SW 1271 (cell line): ENCODE data around the gene KIF26B.

Source experiments
- DNase-seq, 2 experiments: peaks; one replicate each; lab custom pipeline; 2025; lab: John Stamatoyannopoulos, UW

Gene KIF26B

GRCh38 chr1:245428681-245429080 lies 273.9 kb downstream of the KIF26B start:
- DNase-seq = no peak

DNA sequence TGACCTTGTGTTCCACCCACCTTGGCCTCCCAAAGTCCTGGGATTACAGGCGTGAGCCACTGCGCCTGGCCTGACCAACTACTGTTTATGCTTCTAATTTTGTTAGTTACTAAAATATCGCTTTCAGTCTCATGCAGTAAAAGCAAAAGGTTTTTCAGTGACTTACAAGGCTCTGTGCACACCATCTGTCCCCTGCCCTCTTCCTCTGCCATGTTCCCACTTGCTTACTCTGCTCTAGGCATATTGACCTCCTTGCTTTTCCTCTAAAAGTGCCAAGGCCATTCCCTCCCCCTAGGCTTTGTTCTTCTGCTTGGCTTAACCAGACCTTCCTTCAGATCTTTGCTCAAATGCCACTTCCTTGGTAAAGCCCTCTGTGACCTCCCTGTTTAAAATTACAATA lies 276.9 kb downstream of the KIF26B start:
- DNase-seq = no peak

DNA sequence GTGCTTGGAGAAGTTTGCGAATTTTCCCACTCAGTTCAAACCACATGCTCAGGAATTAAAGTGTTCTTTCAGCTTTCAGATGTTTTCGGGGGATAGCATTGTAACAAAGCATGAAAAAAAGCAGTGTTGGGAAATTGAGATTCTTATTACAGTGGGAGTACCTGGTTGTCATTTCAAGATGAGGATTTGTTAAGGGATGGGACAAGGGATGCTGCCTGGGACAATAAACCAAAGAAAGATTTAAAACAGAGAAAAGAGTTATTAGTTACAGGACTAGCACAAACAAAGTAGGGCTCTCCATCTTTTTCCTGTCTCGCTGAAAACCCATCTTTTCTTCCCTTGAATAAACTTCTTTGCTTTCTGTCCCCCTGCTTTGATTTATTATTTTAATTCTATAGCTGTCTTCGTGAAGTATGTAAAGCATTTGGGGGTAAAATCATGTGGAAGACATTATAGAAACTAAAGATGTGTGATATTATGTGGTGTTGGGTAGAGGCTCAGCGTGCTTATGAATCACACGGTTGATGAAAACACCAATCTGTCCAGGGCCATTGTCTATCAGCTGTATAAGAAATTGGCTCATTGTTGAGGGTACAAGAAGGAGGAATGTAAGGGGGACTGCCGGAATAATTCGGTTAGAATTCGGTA lies 277.6 kb downstream of the KIF26B start:
- DNase-seq = no peak

DNA sequence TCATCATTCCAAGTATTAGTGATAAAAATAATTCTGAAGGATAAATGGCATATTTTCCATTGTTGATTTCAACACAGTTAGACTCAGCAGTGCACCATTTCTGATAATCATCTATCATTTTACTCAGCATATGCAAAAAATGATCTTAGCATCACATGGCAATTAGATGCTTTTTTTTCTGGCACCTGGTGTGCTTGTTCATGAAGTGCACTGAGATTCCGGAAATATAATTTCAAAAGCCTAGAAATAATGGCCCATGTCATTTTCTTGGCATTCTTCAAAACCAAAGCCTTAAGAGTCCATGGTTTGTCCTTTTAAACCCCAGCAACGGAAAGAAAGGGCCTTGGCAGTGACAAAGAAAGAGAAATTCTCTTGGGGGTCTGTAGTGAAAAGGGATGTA lies 278.8 kb downstream of the KIF26B start:
- DNase-seq = no peak

DNA sequence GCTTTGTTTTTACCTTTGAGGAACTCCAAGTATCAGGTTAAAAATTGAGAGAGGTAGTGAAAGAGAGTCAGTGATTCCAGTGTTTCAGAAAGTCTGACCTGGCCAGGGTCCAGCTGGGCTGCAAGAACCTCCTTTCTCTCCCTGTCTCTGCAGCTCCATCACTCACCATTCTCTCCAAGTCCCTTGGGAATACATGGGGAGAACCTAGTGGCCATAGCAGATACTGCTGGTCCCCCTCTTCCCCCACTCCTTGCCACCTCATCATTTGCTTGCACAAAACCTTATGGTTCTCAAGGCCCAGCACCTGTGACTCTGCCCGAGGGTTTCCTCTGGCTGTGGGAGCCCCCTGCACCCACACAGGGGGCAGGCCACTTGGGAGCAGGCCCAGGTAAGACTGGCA lies 279.5 kb downstream of the KIF26B start:
- DNase-seq = peak in 1 of 2 experiments; percentile 26

GRCh38 chr1:245436407-245436806 lies 281.6 kb downstream of the KIF26B start:
- no peak for DNase-seq

- no peak for DNase-seq
Measured at GRCh38 chr1:245437369-245438062, 282.7 kb downstream of the KIF26B start.

- DNase-seq = no peak
Measured at GRCh38 chr1:245440922-245441321, 286.1 kb downstream of the KIF26B start.

DNA sequence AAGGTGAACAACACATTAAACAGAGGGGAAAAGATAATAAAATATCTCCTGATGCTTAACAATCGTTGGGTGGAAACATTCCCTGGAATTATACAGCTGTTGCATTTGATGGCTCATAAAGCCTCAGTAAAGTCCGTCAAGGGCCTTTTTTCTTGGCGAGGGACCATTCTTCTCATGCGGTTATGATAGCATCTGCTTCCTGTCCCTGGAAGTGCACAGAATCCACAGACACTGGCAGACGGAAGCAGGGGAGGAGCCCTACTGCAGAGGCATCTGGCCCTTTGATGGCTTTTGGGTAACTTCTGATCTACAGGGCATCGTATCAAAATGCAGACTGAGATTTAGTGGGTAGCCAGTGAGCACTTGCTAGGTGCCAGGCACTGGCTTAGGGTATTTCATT lies 286.9 kb downstream of the KIF26B start:
- DNase-seq = no peak

DNA sequence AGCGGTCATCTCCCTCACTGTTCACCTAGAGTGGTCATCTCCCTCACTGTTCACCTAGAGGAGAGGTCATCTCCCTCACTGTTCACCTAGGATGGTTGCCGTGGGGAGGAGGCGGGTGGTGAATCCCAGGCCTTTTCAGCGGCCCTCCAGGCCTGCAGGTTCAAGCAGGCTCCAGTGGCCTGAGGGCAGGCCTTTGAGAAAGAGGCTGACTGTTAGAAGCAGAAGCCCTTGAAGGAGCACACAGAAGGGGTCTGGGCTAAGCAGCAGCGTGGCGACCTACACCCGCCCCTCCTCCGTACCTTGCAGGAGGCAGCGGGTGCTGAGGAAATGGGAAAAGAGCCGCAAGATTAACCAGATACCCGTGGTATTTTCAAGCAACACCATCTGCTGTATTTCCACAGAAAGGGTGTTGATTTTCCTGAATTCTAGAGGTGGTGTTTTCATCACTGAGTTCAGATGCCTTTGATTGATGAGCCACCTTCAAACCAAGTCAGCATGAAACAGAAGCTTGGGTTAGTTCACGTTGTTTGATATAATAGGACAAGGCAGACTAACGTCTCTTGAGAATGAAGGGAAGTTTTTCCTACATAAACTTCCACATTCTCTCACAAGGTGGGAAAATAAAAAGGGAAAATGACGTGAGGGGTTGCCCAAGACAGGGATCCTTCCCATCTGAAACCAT lies 289.5 kb downstream of the KIF26B start:
- DNase-seq = no peak

GRCh38 chr1:245444945-245445344 lies 290.2 kb downstream of the KIF26B start:
- DNase-seq = no peak

GRCh38 chr1:245448531-245448930 lies 293.7 kb downstream of the KIF26B start:
- no peak for DNase-seq

DNA sequence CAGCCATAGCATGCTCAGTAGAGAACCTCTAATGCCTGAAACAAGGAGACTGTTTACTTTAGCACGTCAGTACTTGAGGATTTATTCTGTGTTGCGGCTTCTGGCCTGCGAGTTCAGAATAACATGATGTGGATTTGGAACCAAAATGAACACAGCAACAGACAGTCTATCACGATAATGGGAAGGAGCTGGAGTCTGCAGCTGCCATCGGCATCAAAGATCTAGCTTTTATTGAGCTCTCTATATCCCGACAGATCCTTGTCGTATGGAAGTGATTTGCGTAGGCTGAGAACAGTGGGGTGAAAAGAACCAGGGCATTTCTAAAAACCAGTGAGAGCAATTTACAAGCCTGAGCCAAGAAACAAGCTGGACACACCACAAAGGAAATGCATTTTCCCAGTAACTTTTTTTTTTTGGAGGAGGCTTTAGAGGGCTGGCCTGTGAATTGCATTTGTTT lies 294.2 kb downstream of the KIF26B start:
- no peak for DNase-seq

DNA sequence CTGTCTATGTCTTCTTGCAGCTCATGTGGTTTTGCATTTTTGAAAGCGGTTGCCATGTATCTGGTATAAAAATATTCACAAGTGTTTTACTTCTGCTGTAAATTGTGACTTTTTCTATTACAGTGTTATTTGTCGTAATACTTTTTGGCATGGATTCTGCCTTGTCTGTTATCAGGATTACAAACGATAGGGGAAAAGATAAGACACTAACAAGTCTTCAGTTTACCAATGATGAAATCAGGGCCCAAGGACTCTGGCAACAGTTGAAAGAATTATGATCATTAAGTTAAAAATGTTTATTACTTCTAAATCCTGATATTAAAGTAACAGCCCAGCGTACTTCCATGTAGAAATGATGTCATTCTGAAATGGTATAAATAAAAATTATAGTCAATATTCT lies 298.8 kb downstream of the KIF26B start:
- DNase-seq = no peak

DNA sequence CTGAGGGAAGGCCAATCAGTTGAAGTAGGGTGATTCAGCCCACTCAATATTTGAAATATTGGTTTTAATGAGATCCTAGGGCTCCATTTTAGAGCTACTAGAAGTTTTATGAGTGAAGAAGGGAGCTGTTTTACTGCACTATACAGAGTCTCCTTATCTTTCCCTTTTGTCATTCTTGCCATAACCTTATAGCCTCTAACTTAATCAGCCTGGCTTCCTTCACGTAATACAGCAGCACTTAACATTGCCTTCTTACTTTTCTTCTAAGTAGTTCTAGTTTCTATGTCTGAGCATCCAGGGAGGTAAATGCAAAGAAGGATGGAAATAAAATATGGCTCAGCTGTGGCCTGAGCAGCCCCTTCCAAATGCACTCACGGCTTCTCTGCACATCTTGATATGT lies 299.3 kb downstream of the KIF26B start:
- DNase-seq = no peak

GRCh38 chr1:245457562-245457961 lies 302.8 kb downstream of the KIF26B start:
- DNase-seq = no peak

DNA sequence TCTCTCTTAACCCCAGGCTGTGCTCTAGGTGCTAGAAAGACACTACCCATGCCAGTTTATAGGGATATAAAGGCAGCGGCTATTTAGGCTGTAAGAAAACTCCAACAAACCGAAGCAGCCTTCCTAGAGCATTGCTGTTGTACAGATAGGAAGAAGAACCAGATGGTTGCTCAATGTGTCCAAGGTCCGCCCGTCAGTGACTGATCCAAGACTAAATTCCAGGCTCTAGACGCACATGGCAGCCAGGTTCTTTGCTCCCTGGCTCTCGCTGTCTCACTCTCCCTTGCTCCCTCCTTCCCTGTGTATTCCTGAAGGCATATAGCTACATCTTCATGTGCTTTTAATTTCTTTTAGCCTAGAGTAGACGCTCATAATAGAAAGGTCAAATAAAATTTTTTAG lies 303.4 kb downstream of the KIF26B start:
- no peak for DNase-seq

DNA sequence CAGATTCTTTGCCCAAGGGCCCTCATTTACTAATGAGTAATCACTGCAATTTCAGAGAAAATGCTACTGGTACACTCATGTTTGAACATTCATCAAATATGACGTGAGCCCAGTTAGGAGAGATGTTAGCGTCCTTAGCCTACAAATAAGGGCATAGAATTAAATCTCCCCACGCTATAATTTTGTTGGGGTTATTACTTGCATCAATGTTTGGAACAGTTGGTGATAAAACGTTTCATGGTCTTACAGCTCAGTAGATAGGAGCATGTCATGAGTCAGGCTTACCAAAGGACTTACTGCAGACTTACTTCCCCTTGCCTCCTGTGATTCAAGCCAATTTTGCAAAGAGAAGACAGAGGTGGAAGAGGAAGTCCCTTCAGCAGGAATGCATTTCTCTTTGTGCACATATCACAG lies 304.0 kb downstream of the KIF26B start:
- no peak for DNase-seq

GRCh38 chr1:245459621-245460020 lies 304.8 kb downstream of the KIF26B start:
- DNase-seq = no peak

DNA sequence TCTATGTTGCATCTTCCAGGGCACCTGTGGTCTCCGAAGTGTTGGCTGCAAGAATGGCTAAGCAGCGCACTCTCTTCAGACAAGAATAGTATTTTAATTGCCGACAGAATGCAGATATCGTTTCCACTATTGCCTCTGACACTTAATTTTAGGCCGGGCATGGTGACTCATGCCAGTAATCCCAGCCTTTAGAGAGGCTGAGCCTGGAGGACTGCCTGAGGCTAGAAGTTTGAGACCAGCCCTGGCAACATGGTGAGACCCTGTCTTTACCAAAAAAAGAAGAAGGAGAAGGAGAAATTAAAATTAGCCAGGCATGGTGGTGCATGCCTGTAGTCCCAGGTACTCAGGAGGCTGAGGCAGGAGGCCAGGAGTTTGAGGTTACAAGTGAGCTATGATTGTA lies 306.9 kb downstream of the KIF26B start:
- DNase-seq = no peak

DNA sequence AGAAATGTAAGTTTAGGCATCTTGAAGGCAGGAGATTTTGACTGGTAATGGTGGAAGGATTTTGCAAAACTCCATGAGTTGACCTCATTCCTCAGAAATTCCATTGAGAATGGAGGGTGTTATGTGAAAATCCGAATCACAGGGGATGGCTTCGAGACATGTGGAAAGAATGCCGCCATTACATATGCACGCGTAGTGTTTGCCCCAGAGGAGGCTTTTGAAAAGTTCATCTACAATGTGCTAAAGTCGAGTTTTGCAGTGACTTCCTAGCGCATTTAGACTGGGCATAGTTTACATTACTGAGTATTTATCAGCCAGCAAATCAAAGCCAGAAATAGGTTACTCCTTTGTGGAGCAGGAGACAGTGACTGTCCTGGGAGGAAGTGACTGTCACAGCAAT lies 307.4 kb downstream of the KIF26B start:
- no peak for DNase-seq

- DNase-seq = no peak
Measured at GRCh38 chr1:245463392-245464165, 308.8 kb downstream of the KIF26B start.
